ENCODE results near the gene SOX9. TPM values are rescaled to one million over a fixed set of nuclear protein-coding genes. Genes with fewer than 3 reads are reported as not detected.

SOX9 gene
- polyA plus RNA-seq, 2 of the 4 experiments (the other 2 are of a cell fraction): 6.7 to 12.3 TPM

DNA sequence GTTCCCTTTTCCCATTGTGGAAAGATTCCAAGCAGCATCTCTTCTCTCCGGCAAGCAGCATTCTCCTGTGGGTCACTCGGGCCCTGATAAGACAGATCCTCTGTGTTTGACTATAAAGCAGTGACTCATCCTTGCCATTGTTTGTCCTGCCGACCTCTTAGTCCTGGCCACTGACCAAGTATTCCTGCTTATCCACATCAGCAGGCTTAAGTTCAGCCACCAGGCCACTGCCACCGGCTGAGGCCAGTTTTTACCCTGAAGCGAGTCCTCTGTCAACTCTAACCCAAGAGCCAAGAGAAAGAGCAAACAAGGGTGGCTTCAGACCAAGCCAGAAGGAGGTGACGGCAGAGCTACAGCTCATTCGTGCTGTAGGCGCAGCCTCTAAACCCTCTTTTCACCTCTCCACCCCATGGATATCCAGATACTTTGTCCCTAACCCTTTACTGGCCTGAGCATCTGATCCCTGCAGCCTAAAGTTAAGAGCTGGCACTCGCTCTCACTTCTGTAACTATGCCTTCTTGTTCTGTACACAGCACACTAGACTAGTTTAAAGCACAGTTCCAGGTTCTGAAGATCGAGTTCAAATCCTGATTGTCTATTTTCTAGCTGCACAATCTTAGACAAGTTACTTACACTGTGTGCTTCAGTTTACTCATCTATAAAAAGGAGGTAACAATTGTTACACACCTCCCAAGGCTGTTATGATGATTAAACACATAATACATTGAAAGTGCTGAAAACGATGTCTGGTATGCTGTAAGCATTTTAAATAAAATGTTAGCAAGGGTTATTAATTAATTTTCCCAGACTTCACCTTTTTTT lies 31.0 kb downstream of the SOX9 start (continued):
- TF ChIP-seq ELK1 (IDR thresholded peaks at IDR 0.05; ENCODE audit: low read depth, low read length) (no peak), TFCP2L1 (CRISPR knock-in tag; IDR thresholded peaks at IDR 0.05) (no peak), MYC (IDR thresholded peaks at IDR 0.05; ENCODE audit: borderline replicate concordance, low read length) (no peak), CEBPB (IDR thresholded peaks at IDR 0.05) (peak in 1 of 2 experiments; percentile 70; a peak in 3 of 4 replicates), HOXB13 (CRISPR knock-in tag; IDR thresholded peaks at IDR 0.05; ENCODE audit: low read depth) (peak; percentile 69; the same call in 1 of the 2 replicates), SREBF2 (IDR thresholded peaks at IDR 0.05) (no peak), RAD21 (conservative IDR thresholded peaks at IDR 0.05 in 1 of 2, IDR thresholded peaks at IDR 0.05 in 1 of 2) (peak; percentile 57 to 59; a peak in 4 of 5 replicates), REST (IDR thresholded peaks at IDR 0.05) (no peak), KDM5A (IDR thresholded peaks at IDR 0.05) (no peak), CTCF (IDR thresholded peaks at IDR 0.05) (no peak), RFX5 (IDR thresholded peaks at IDR 0.05) (no peak)
- TF ChIP-seq, protein P1, sequence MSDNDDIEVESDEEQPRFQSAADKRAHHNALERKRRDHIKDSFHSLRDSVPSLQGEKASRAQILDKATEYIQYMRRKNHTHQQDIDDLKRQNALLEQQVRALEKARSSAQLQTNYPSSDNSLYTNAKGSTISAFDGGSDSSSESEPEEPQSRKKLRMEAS (IDR thresholded peaks at IDR 0.05): peak; percentile 85
- TF ChIP-seq, protein P2, sequence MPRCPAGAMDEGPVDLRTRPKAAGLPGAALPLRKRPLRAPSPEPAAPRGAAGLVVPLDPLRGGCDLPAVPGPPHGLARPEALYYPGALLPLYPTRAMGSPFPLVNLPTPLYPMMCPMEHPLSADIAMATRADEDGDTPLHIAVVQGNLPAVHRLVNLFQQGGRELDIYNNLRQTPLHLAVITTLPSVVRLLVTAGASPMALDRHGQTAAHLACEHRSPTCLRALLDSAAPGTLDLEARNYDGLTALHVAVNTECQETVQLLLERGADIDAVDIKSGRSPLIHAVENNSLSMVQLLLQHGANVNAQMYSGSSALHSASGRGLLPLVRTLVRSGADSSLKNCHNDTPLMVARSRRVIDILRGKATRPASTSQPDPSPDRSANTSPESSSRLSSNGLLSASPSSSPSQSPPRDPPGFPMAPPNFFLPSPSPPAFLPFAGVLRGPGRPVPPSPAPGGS (IDR thresholded peaks at IDR 0.05): peak; percentile 68; the same call in 2 of the 3 replicates

GRCh38 chr17:72152387-72152929 lies 31.6 kb downstream of the SOX9 start:
- Histone ChIP-seq H3K4me3 (peak overlapping the region; percentile 5; the same call in 1 of the 3 replicates), H3K4me1 (peaks cover 28% of the 10 kb centered on the region), H3K27ac (peak overlapping the region; percentile 77 to 85), H3K4me2 (peak overlapping the region; percentile 82), H3K9me3 (no peaks in the 10 kb centered on the region)
- POLR2A ChIA-PET: interaction anchor here (0.6 to 1.7 kb wide), 2 partner anchors 32 kb away, joined by 3 to 6 read pairs; partner anchors contain the start of gene SOX9
- peak in 1 of 2 experiments; percentile 59; a peak in 1 of 4 replicates for TF ChIP-seq CEBPB (IDR thresholded peaks at IDR 0.05)
- TF ChIP-seq HOXA7 (CRISPR knock-in tag; IDR thresholded peaks at IDR 0.05): no peak
- peak; percentile 13 to 28; a peak in 3 of 6 replicates for ATAC-seq
- CTCF ChIA-PET: interaction anchor here (0.6 to 1.8 kb wide), 6 partner anchors 10 to 388 kb away, joined by 3 to 8 read pairs (median 6); partner anchors contain the start of gene SOX9
- WGBS (ENCODE audit: missing lambda C conversion rate): 43% methylated on average over 2 of the region's 2 CpGs
- DNase-seq (ENCODE audit: low read depth in 1 of 2, low spot score in 1 of 2): no peak
- FAIRE-seq: peak; percentile 43

Measured in A549 (cell line).